DMS114 treated with DMSO at 0.1 percent for 48 hours (cell line): ENCODE measurements around the gene HOXB5.

ENCODE experiments used
- DNase-seq: peaks from one replicate; lab custom pipeline; 2025; ENCODE audit not compliant: unreplicated experiment; lab: John Stamatoyannopoulos, UW

HOXB5 gene

GRCh38 chr17:48605409-48605919 lies 11.9 kb upstream of the HOXB5 start:
- no peak for DNase-seq

GRCh38 chr17:48604770-48605329 lies 11.3 kb upstream of the HOXB5 start, which contains the start of gene HOXB6:
Gene HOXB6, minus strand, starts transcription at chr17:48604986. Its CDS starts 6,836 bp downstream, at chr17:48598150.
- peak; percentile 46 for DNase-seq

- peak; percentile 52 for DNase-seq
Observed at GRCh38 chr17:48603959-48604769, 10.6 kb upstream of the HOXB5 start.

- no peak for DNase-seq
Observed at GRCh38 chr17:48601539-48602425, 8.2 kb upstream of the HOXB5 start.

GRCh38 chr17:48601207-48601538 lies 7.6 kb upstream of the HOXB5 start:
- no peak for DNase-seq

GRCh38 chr17:48600244-48601098 lies 6.9 kb upstream of the HOXB5 start:
- no peak for DNase-seq

GRCh38 chr17:48599354-48599753 lies 5.8 kb upstream of the HOXB5 start:
- DNase-seq: no peak

- DNase-seq: no peak
Observed at GRCh38 chr17:48598736-48599135, 5.2 kb upstream of the HOXB5 start.

- peak; percentile 54 for DNase-seq
Observed at GRCh38 chr17:48597778-48598631, 4.4 kb upstream of the HOXB5 start.

- no peak for DNase-seq
Observed at GRCh38 chr17:48597528-48597777, 3.9 kb upstream of the HOXB5 start.

- no peak for DNase-seq
Observed at GRCh38 chr17:48596735-48597527, 3.4 kb upstream of the HOXB5 start.

- DNase-seq: no peak
Observed at GRCh38 chr17:48596000-48596734, 2.6 kb upstream of the HOXB5 start.

GRCh38 chr17:48595278-48595999 lies 1.9 kb upstream of the HOXB5 start:
- no peak for DNase-seq

GRCh38 chr17:48594538-48595277 lies 1.1 kb upstream of the HOXB5 start:
- no peak for DNase-seq

GRCh38 chr17:48593840-48594537 lies 410 bp upstream of the HOXB5 start:
- DNase-seq: peak; percentile 63

GRCh38 chr17:48592577-48592976 lies 1.0 kb downstream of the HOXB5 start:
- no peak for DNase-seq
